Transverse colon (tissue), 4 donors: ENCODE measurements around the gene TYRO3.

ENCODE experiments used
- CTCF ChIP-seq, 5 experiments: fragments of 200-600 bp in 3 of 5; fragments of 450-650 bp in 2 of 5; sonication (generic) in 3 of 5; IDR thresholded peaks; 1 replicate in 2 of 5; 2 replicates in 3 of 5; pipeline ENCODE4 v1.5.1; 2016 to 2017; ENCODE audit warnings: antibody characterized with exemption in 5 of 5, inconsistent platforms in 3 of 5, mild to moderate bottlenecking in 2 of 5, moderate library complexity in 1 of 5
- POLR2A ChIP-seq: fragments of 450-650 bp; IDR thresholded peaks from one replicate; pipeline ENCODE4 v1.6.1; 2016; ENCODE audit warnings: antibody characterized with exemption, mild to moderate bottlenecking, moderate library complexity
- POLR2AphosphoS5 ChIP-seq, 3 donors: sonication (generic); formaldehyde crosslinking; IDR thresholded peaks; one replicate each; pipeline ENCODE4 v1.6.1; 2016; ENCODE audit warnings: antibody characterized with exemption in 3 of 3

- no peak for TF ChIP-seq POLR2AphosphoS5 (IDR thresholded peaks at IDR 0.05)
- no peak for TF ChIP-seq POLR2A
- TF ChIP-seq CTCF (IDR thresholded peaks at IDR 0.05) = no peak
Measured at GRCh38 chr15:41564960-41565502, 6.0 kb downstream of the TYRO3 start.
